ENCODE data around the gene RNF167.

- TF ChIP-seq, protein P1, sequence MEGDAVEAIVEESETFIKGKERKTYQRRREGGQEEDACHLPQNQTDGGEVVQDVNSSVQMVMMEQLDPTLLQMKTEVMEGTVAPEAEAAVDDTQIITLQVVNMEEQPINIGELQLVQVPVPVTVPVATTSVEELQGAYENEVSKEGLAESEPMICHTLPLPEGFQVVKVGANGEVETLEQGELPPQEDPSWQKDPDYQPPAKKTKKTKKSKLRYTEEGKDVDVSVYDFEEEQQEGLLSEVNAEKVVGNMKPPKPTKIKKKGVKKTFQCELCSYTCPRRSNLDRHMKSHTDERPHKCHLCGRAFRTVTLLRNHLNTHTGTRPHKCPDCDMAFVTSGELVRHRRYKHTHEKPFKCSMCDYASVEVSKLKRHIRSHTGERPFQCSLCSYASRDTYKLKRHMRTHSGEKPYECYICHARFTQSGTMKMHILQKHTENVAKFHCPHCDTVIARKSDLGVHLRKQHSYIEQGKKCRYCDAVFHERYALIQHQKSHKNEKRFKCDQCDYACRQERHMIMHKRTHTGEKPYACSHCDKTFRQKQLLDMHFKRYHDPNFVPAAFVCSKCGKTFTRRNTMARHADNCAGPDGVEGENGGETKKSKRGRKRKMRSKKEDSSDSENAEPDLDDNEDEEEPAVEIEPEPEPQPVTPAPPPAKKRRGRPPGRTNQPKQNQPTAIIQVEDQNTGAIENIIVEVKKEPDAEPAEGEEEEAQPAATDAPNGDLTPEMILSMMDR (IDR thresholded peaks at IDR 0.05; ENCODE audit: low read depth, low read length), result no peak
- no peak for TF ChIP-seq EZH2phosphoT487 (IDR thresholded peaks at IDR 0.05; ENCODE audit: low read depth)
These were observed 32.3 kb downstream of the RNF167 start for GRCh38 chr17:4972322-4972721.
